8988T (cell line): ENCODE measurements around the gene CDK14.

Experiments
- DNase-seq: peaks from one replicate; pipeline ENCODE4 v3.0.0; 2011

The CDK14 gene

GRCh38 chr7:91031757-91032156, 435.6 kb downstream of the CDK14 start:
- DNase-seq = no peak

DNA sequence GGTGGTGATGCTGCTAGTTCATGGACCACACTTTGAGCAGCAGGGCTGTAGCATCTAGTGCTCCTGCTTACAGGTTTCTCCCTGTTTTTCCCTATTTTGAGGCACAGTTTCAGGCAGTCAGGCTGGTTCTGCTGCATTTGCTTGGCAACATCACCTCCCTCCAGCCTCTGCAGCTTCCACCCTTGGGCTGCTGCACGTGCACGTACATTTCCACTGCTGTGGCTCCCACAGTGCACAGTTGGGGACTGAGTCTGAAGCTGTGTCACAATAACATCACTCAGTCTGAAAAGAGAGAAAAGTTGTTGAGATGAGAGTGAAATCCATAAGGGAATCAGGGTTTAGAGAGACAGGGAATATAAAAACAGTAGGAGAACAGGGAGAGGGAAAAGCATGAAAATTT, 437.5 kb downstream of the CDK14 start:
- DNase-seq = no peak

DNA sequence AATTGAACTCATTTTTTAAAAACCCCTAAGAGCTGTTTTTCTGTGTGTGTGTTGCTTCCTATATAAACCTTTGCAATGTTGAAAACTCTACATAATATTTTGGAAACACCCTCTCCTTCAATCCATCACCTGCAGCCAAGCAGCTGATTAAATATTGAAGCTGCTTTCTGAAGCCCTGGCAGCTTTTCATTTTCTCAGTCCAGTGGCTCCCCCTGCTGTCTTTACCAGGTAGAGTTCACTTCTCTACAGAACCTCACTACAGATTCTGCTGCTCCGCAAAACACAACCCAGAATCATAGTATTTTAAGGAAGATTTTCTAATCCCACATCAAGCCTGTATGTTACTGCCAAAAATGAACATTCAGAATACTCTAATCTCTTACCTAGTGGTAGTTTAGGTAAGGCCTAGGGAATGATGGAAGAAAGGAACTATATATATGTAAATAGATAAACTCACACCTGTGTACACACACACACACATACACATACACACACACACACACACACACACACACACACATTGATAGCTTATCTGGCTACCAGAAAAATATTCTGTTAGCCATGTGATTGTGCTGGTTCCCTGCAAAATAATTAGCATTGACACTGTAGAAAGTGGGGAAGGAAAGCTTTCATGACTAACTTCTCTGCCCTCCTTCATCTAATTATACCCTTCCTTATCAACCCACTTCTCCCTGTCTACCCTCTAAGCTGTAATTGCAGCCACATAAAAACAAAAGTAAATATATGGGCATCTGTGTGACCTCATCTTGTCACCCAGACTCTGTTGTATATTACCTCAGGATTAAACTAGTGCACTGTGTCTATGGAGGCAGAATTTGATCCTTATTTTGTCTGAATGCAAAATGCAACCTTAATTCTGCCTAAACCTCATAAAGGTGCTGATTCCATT, 438.6 kb downstream of the CDK14 start:
- no peak for DNase-seq

DNA sequence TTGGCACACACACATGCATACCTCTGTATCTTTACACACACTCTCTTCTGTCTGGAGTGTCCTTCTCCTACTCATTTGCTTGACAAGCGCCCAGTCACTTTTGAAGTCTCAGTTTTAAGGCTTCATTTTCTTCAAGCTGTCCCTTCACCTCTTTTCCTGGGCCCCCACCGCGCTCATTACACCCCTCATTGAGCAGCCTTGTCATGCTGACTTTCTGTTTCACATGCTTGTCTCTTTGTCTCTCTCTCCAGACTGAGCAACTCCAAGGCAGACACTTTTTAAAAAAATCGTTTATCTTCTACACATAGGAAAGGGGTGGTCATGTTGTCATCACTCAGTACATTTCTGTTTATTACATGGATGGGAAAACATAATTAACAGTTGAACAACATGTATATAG, 442.9 kb downstream of the CDK14 start:
- DNase-seq = no peak

DNA sequence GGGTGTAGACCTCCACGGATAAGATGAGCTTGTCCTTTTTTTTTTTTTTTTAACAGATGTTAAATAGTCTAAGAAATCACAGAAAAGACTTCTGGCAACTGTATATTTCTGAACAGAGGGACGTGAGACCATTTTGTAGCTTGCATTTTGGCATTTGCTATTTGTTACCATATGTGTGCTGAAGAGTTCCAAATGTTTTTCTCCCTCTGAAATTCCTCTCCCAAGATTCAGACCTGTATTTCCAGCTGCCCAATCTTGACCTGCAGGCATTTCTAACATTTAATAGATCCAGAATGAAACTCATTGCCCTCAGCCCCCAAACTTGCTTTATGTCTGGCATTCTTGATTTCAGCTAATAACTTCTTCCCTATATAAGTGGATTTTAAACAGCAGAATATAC, 445.0 kb downstream of the CDK14 start:
- no peak for DNase-seq

- DNase-seq = no peak
These were observed 445.9 kb downstream of the CDK14 start for GRCh38 chr7:91041901-91042484.

DNA sequence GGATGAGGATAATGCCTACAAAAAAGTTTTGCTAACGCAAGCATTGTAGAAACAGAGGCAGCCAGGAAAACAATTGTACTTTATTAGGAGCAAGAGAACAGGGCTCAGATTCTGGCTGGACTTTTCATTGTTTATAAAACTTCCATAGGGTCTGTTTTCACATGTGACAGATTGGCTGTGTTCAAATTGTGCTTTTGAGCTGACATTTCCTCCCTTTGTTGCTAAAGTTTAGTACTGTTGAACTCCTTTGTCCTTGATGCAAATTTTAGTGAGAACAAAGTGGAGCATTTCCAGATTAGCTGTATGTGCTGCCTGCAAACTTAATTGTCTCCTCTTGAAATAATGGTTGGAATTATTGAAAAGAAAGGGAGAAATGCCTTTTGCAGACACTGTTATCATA, 447.1 kb downstream of the CDK14 start:
- DNase-seq = no peak

GRCh38 chr7:91043924-91044645, 448.0 kb downstream of the CDK14 start:
- no peak for DNase-seq

- no peak for DNase-seq
These were observed 449.5 kb downstream of the CDK14 start for GRCh38 chr7:91045606-91046005.

- no peak for DNase-seq
These were observed 450.4 kb downstream of the CDK14 start for GRCh38 chr7:91046322-91047089.

DNA sequence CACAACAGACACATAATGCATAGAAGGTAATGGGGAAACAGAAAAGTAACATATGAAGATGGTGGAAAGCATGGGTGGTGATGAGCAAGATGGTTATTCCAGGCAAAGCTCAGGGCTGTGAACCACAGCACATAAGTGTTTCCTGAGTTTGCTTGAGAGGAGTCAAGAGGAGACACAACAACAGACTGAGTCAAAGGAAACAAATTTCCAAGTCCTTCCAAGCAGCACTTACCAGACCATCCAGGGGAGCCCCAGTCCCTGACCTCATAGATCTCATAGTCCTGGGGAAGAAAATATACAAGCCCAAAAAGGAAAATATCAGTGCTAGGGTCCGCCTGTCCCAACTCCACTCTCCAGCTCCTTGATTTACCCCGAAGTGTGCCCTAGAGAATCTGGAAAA, 451.5 kb downstream of the CDK14 start:
- DNase-seq = no peak

GRCh38 chr7:91050677-91051076, 454.6 kb downstream of the CDK14 start:
- DNase-seq = no peak

DNA sequence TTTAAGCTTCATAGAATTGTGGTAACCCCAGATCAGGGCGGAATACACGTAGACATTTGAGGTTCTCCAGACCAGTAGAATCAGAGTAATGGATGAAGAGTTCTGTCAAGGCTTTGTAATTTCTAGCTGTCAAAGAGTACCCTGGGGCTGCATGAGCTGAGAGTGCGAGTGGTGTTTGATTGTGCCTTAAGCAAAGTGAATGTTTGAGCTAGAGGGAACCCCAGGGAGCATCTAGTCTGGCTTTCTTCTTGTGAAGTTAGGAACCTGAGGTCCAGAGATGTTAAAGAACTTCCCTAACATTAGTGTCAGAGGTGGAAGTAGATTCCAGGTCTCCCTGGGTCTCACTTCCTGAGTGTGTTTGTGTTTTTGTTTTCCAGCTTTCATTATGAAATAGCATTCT, 455.8 kb downstream of the CDK14 start:
- no peak for DNase-seq

DNA sequence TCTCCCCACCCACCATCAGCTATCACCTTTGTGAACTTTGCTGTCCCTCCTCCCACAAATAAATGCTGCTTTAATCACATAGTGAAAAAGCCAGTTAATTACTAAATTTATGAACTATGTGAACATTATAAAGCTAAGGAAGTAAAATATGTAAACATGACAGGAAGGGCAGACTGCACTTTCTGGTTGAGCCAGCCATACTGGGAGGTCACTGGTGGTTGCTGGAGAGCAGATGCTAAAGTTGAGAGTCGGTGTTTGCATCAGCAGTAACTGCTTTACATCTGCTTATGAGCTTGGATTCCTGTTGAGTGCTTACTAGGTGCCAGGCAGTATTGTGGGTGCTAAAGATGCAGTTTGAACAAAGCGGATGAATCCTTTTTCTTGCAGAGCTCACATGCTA, 458.3 kb downstream of the CDK14 start:
- DNase-seq = no peak

GRCh38 chr7:91055219-91055618, 459.1 kb downstream of the CDK14 start:
- DNase-seq = no peak

- no peak for DNase-seq
These were observed 466.6 kb downstream of the CDK14 start for GRCh38 chr7:91062713-91063112.

- DNase-seq = no peak
These were observed 467.9 kb downstream of the CDK14 start for GRCh38 chr7:91064052-91064451.

DNA sequence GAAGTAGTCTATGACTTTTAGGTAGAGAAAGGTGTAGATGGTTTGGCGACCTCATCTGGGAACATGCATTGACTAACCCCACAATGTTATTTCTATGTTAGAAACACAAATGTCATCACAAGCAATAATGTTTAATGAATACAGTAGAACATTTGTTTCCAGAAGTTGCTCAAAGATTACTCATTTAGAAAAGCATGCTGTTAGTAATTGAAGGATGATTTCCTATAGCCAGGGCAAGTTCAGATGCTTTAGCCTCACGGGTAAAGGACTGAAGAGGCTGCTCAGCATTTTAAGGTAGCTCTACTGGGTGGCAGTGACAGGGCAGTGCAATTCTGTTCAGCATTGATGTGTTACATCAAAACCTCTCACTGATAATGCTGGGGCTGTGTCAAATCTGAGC, 468.8 kb downstream of the CDK14 start:
- DNase-seq = no peak

DNA sequence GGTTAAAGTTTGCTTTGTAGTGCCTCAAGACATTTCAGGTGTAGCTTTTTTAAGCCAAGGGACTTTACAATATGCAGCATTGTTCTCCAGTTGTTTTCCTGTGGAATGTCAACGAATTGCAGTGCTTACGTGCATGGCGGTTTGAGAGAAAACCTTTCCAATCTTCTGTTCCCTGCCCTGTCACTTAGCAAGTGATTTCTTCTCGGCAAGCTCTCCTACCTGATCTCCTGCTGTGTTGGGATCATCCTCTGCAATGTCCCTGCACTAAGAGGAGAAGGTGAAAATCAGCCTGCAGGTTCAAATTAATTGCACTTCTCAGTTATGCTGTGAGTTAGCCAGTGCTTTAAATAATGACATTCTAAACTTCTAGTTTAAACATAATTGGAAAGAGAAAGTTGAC, 470.5 kb downstream of the CDK14 start:
- DNase-seq = no peak

GRCh38 chr7:91067242-91067641, 471.1 kb downstream of the CDK14 start:
- no peak for DNase-seq

- DNase-seq = no peak
These were observed 472.1 kb downstream of the CDK14 start for GRCh38 chr7:91068136-91068795.

DNA sequence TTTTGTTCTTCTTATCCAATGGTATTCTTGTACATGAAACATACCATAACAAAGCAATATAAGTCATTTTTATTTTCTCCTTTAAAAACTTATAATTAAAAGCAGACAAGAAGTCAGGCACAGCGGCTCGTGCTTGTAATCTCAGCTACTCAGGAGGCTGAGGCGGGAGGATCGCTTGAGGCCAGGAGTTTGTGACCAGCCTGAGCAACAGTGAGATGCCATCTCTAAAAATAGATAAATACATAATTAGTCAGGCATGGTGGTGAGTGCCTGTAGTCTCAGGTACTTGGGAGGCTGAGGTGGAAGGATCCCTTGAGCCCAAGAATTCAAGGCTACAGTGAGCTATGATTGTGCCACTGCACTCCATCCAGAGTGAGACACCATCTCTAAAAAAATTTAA, 473.0 kb downstream of the CDK14 start:
- DNase-seq = no peak

GRCh38 chr7:91079487-91079886, 483.4 kb downstream of the CDK14 start:
- DNase-seq = no peak
